Body of pancreas (tissue), 4 donors: Measurements from ENCODE around the gene ASGR1.

Experiments
- POLR2A ChIP-seq, 3 donors: fragments of 450-650 bp; IDR thresholded peaks; one replicate each; pipeline ENCODE4 v1.6.1; 2016; ENCODE audit warnings: antibody characterized with exemption in 3 of 3, mild to moderate bottlenecking in 2 of 3
- TF ChIP-seq, protein P1 (sequence below), 7 experiments: fragments of 450-650 bp in 4 of 7; fragments of 200-600 bp in 3 of 7; sonication (generic) in 3 of 7; IDR thresholded peaks; one replicate each; pipeline ENCODE4 v1.5.1; 2016 to 2019; ENCODE audit warnings: antibody characterized with exemption in 7 of 7

DNA sequence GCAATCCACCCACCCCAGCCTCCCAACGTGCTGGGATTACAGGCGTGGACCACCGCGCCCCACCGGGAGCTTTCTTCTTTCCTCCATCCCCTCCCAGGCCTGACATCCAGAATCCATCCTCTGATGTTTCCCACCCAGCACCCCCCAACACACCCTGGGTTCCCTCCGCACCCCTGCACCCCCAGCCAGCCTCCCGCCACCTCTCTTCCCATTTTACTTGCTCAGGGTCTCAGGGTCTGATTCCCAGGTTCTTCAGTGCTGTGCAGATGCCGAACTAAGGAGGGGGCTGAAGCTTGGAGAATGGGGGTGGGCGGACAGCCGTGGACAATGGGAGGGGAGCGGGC lies 225 bp downstream of the ASGR1 start:
- no peak for TF ChIP-seq POLR2A (IDR thresholded peaks at IDR 0.05)
- TF ChIP-seq, protein P1, sequence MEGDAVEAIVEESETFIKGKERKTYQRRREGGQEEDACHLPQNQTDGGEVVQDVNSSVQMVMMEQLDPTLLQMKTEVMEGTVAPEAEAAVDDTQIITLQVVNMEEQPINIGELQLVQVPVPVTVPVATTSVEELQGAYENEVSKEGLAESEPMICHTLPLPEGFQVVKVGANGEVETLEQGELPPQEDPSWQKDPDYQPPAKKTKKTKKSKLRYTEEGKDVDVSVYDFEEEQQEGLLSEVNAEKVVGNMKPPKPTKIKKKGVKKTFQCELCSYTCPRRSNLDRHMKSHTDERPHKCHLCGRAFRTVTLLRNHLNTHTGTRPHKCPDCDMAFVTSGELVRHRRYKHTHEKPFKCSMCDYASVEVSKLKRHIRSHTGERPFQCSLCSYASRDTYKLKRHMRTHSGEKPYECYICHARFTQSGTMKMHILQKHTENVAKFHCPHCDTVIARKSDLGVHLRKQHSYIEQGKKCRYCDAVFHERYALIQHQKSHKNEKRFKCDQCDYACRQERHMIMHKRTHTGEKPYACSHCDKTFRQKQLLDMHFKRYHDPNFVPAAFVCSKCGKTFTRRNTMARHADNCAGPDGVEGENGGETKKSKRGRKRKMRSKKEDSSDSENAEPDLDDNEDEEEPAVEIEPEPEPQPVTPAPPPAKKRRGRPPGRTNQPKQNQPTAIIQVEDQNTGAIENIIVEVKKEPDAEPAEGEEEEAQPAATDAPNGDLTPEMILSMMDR (IDR thresholded peaks at IDR 0.05): no peak
